ENCODE measurements around the gene CD247. TPM values are rescaled to one million over a fixed set of nuclear protein-coding genes. Genes with fewer than 3 reads are reported as not detected.
A peak's percentile ranks its signal among the peaks of the same experiment; 100 is the strongest.

CD247 gene
- total and polyA plus RNA-seq, 4 donors = 0.44 to 1.3 (median 1.0) TPM

GRCh38 chr1:167426716-167427115 is 91.6 kb downstream of the CD247 start:
- Histone ChIP-seq H3K4me3 (ENCODE audit: low read depth, low read length) (no peak overlapping the region), H3K4me1 (ENCODE audit: control insufficient read depth, insufficient read depth, low read length) (peaks cover 30% of the 10 kb centered on the region), H3K27ac (ENCODE audit: low read depth, low read length) (no peak overlapping the region), H3K9me3 (ENCODE audit: control insufficient read depth, insufficient read depth, low read length) (no peaks in the 10 kb centered on the region), H3K36me3 (ENCODE audit: control insufficient read depth, insufficient read depth, low read length) (peaks cover 6% of the 10 kb centered on the region), H3K27me3 (ENCODE audit: control insufficient read depth, insufficient read depth, low read length) (no peaks in the 10 kb centered on the region)
- 87% methylated on average over 3 of the region's 4 CpGs for WGBS (ENCODE audit: insufficient coverage)
- no peak for DNase-seq (ENCODE audit: low read depth in 4 of 6, low spot score in 6 of 6)

DNA sequence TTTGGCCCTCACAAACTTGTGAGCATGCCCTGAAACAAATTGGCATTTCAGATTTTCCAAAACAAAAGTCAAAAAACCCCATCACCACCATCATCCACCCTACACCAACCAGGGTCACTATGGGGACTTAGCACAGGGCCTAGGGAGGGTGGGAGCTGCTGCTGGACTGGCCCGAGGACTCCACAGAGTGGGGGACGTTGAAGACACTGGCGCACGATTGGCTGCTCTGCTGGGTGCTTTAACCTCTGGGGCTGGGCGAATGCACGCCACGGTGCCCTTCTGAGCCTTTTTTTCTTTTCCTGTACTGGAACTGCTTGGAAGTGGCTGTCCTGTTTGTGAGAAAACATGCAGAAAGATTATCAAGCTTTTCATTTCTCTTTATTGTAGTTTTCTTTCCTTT is 92.8 kb downstream of the CD247 start:
- 68% methylated on average over 6 of the region's 7 CpGs for WGBS (ENCODE audit: insufficient coverage)
- H3K27ac ChIP-seq (ENCODE audit: low read depth, low read length) = no peak overlapping the region

DNA sequence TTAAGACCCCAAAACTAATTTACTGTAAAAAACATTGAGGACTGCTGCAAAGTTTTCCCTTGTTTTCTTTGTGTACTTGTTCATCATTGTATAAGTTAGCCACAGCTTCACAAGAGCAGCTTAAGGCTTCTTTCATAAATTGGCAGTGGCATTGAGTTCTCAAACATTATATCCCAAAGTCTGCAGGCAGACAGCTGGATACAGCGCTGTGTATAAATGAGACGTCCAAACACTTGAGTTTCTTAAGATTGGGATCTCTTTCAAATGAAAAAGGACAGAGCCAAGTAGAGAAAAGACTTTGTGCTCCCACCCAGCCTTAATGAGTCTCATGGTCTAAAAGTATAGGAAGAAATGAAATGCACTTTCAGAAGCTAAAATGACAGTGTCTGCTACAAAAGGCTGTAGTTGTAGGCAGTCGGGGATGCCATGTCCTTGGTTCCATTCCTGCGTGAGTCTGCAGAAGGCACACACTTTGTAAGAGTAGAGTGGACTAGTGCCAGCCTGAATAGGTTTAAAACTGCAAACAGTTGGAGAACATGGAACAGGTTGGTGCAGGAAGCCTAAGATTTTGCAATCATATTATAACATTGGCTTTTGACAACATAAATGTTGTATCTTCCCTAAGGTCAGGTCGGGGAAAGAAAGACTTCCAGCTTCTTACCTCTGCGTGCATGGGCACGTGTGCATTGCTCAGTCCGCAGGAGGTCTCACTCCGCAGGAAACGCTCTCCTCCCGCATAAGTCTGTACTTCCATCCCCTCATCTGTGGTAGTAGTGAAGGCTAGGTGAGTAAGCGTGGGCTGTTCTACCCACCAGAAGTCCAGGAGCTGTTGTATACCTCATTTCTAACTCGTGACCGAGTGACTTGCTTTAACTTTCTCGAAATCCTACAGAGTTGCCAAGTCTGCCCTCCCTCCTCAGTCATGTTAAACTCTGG is 94.4 kb downstream of the CD247 start:
- no peak overlapping the region for H3K4me3 ChIP-seq (ENCODE audit: low read depth, low read length)
- WGBS (ENCODE audit: insufficient coverage) = 81% methylated on average over 6 of the region's 15 CpGs
- H3K27me3 ChIP-seq (ENCODE audit: control insufficient read depth, insufficient read depth, low read length) = no peaks in the 10 kb centered on the region
- peaks cover 8% of the 10 kb centered on the region for H3K36me3 ChIP-seq (ENCODE audit: control insufficient read depth, insufficient read depth, low read length)
- H3K9me3 ChIP-seq (ENCODE audit: control insufficient read depth, insufficient read depth, low read length) = no peaks in the 10 kb centered on the region
- DNase-seq (ENCODE audit: low read depth in 4 of 6, low spot score in 6 of 6) = no peak
- no peak overlapping the region for H3K27ac ChIP-seq (ENCODE audit: low read depth, low read length)
- peaks cover 10% of the 10 kb centered on the region for H3K4me1 ChIP-seq (ENCODE audit: control insufficient read depth, insufficient read depth, low read length)

More for the DNA sequence above, 92.8 kb downstream of the CD247 start:
- H3K4me1 ChIP-seq (ENCODE audit: control insufficient read depth, insufficient read depth, low read length) = peaks cover 18% of the 10 kb centered on the region
- peaks cover 8% of the 10 kb centered on the region for H3K36me3 ChIP-seq (ENCODE audit: control insufficient read depth, insufficient read depth, low read length)
- H3K9me3 ChIP-seq (ENCODE audit: control insufficient read depth, insufficient read depth, low read length) = no peaks in the 10 kb centered on the region
- H3K4me3 ChIP-seq (ENCODE audit: low read depth, low read length) = no peak overlapping the region
- DNase-seq (ENCODE audit: low read depth in 4 of 6, low spot score in 6 of 6) = no peak
- H3K27me3 ChIP-seq (ENCODE audit: control insufficient read depth, insufficient read depth, low read length) = no peaks in the 10 kb centered on the region

GRCh38 chr1:167420510-167420909 is 97.8 kb downstream of the CD247 start:
- H3K27me3 ChIP-seq (ENCODE audit: control insufficient read depth, insufficient read depth, low read length) = no peaks in the 10 kb centered on the region
- no peak overlapping the region for H3K4me3 ChIP-seq (ENCODE audit: low read depth, low read length)
- H3K36me3 ChIP-seq (ENCODE audit: control insufficient read depth, insufficient read depth, low read length) = peaks cover 12% of the 10 kb centered on the region
- H3K9me3 ChIP-seq (ENCODE audit: control insufficient read depth, insufficient read depth, low read length) = no peaks in the 10 kb centered on the region
- DNase-seq (ENCODE audit: low read depth in 4 of 6, low spot score in 6 of 6) = no peak
- no peaks in the 10 kb centered on the region for H3K4me1 ChIP-seq (ENCODE audit: control insufficient read depth, insufficient read depth, low read length)
- WGBS (ENCODE audit: insufficient coverage) = no CpG with 5 or more reads among the region's 3 CpGs
- no peak overlapping the region for H3K27ac ChIP-seq (ENCODE audit: low read depth, low read length)

- no peak overlapping the region for H3K4me3 ChIP-seq (ENCODE audit: low read depth, low read length)
- no peaks in the 10 kb centered on the region for H3K27me3 ChIP-seq (ENCODE audit: control insufficient read depth, insufficient read depth, low read length)
- DNase-seq (ENCODE audit: low read depth in 4 of 6, low spot score in 6 of 6) = no peak
- H3K9me3 ChIP-seq (ENCODE audit: control insufficient read depth, insufficient read depth, low read length) = no peaks in the 10 kb centered on the region
- H3K36me3 ChIP-seq (ENCODE audit: control insufficient read depth, insufficient read depth, low read length) = peaks cover 10% of the 10 kb centered on the region
- no peak overlapping the region for H3K27ac ChIP-seq (ENCODE audit: low read depth, low read length)
- no peaks in the 10 kb centered on the region for H3K4me1 ChIP-seq (ENCODE audit: control insufficient read depth, insufficient read depth, low read length)
Measured at GRCh38 chr1:167419245-167419644, 99.1 kb downstream of the CD247 start.

DNA sequence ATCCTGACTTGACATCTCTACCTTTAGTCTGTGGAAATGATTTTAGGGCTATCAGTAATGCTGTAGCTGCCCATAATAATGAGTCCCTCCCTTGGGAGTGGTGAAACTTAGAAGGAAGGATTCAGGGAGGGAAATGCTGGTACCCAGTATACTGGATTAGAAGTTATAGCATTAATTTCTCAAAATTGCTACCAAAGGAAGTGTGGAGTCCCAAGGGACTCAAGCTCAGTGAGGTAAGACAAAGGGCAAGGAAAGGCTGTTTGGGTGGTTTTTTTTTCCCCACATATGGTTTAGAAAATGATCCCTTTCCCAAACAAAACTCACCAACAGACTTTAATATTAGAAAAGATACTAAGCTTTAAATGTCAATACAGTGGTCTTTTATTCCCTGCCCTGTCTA is 99.9 kb downstream of the CD247 start:
- H3K4me1 ChIP-seq (ENCODE audit: control insufficient read depth, insufficient read depth, low read length) = no peaks in the 10 kb centered on the region
- peaks cover 10% of the 10 kb centered on the region for H3K36me3 ChIP-seq (ENCODE audit: control insufficient read depth, insufficient read depth, low read length)
- no peak overlapping the region for H3K4me3 ChIP-seq (ENCODE audit: low read depth, low read length)
- H3K27ac ChIP-seq (ENCODE audit: low read depth, low read length) = no peak overlapping the region
- no peak for DNase-seq (ENCODE audit: low read depth in 4 of 6, low spot score in 6 of 6)
- H3K27me3 ChIP-seq (ENCODE audit: control insufficient read depth, insufficient read depth, low read length) = no peaks in the 10 kb centered on the region
- no peaks in the 10 kb centered on the region for H3K9me3 ChIP-seq (ENCODE audit: control insufficient read depth, insufficient read depth, low read length)

- Histone ChIP-seq H3K27ac (ENCODE audit: low read depth, low read length) (no peak overlapping the region), H3K4me1 (ENCODE audit: control insufficient read depth, insufficient read depth, low read length) (no peaks in the 10 kb centered on the region), H3K4me3 (ENCODE audit: low read depth, low read length) (no peak overlapping the region), H3K36me3 (ENCODE audit: control insufficient read depth, insufficient read depth, low read length) (peaks cover 20% of the 10 kb centered on the region), H3K27me3 (ENCODE audit: control insufficient read depth, insufficient read depth, low read length) (no peaks in the 10 kb centered on the region), H3K9me3 (ENCODE audit: control insufficient read depth, insufficient read depth, low read length) (no peaks in the 10 kb centered on the region)
- no CpG with 5 or more reads among the region's 1 CpG for WGBS (ENCODE audit: insufficient coverage)
- DNase-seq (ENCODE audit: low read depth in 4 of 6, low spot score in 6 of 6) = no peak
Measured at GRCh38 chr1:167416506-167416905, 101.8 kb downstream of the CD247 start.

DNA sequence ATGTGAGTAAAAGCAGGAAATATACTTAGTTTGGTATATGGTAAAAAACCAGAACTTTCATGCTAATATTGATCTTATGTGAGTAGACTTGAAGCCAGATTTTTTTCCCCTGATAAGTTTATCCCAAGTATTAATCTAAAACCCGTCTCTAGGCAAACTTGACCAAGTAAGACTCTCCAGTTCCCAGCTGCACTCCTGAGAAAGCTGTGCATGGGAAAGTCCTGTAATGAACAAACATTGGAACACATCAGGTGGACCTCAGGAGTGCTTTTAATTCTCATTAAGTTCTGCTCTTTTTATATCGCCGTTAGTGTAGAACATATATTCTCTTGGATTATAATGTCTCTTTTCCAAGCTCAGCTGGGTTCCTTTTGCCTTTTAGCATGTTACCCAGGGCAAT is 105.0 kb downstream of the CD247 start:
- DNase-seq (ENCODE audit: low read depth in 4 of 6, low spot score in 6 of 6) = no peak
- Histone ChIP-seq H3K4me1 (ENCODE audit: control insufficient read depth, insufficient read depth, low read length) (no peaks in the 10 kb centered on the region), H3K36me3 (ENCODE audit: control insufficient read depth, insufficient read depth, low read length) (peaks cover 17% of the 10 kb centered on the region)

GRCh38 chr1:167412920-167413319 is 105.4 kb downstream of the CD247 start:
- Histone ChIP-seq H3K9me3 (ENCODE audit: control insufficient read depth, insufficient read depth, low read length) (no peaks in the 10 kb centered on the region), H3K4me3 (ENCODE audit: low read depth, low read length) (no peak overlapping the region), H3K4me1 (ENCODE audit: control insufficient read depth, insufficient read depth, low read length) (no peaks in the 10 kb centered on the region), H3K36me3 (ENCODE audit: control insufficient read depth, insufficient read depth, low read length) (peaks cover 17% of the 10 kb centered on the region), H3K27ac (ENCODE audit: low read depth, low read length) (no peak overlapping the region), H3K27me3 (ENCODE audit: control insufficient read depth, insufficient read depth, low read length) (no peaks in the 10 kb centered on the region)
- DNase-seq (ENCODE audit: low read depth in 4 of 6, low spot score in 6 of 6) = no peak
- 86% methylated on average over 4 of the region's 5 CpGs for WGBS (ENCODE audit: insufficient coverage)

More for the DNA sequence above, 105.0 kb downstream of the CD247 start:
- Histone ChIP-seq H3K27me3 (ENCODE audit: control insufficient read depth, insufficient read depth, low read length) (no peaks in the 10 kb centered on the region), H3K27ac (ENCODE audit: low read depth, low read length) (no peak overlapping the region), H3K9me3 (ENCODE audit: control insufficient read depth, insufficient read depth, low read length) (no peaks in the 10 kb centered on the region), H3K4me3 (ENCODE audit: low read depth, low read length) (no peak overlapping the region)
- WGBS (ENCODE audit: insufficient coverage) = 89% methylated on average over 1 of the region's 3 CpGs

DNA sequence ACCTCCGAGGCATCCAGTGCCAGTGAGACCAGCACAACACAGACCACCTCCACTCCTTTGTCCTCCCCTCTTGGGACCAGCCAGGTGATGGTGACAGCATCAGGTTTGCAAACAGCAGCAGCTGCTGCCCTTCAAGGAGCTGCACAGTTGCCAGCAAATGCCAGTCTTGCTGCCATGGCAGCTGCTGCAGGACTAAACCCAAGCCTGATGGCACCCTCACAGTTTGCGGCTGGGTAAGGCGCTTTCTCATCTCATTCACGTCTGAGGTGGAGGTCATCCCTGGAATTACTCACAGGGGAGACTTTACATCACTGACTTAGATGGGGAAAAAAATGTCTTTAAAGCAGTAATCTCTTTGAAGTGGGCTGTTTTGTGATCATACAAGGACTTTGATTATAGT is 106.3 kb downstream of the CD247 start:
- H3K36me3 ChIP-seq (ENCODE audit: control insufficient read depth, insufficient read depth, low read length) = peaks cover 17% of the 10 kb centered on the region

More for the DNA sequence above, 106.3 kb downstream of the CD247 start:
- WGBS (ENCODE audit: insufficient coverage) = 60% methylated on average over 2 of the region's 4 CpGs
- no peaks in the 10 kb centered on the region for H3K4me1 ChIP-seq (ENCODE audit: control insufficient read depth, insufficient read depth, low read length)
- H3K27ac ChIP-seq (ENCODE audit: low read depth, low read length) = no peak overlapping the region
- no peaks in the 10 kb centered on the region for H3K27me3 ChIP-seq (ENCODE audit: control insufficient read depth, insufficient read depth, low read length)
- no peaks in the 10 kb centered on the region for H3K9me3 ChIP-seq (ENCODE audit: control insufficient read depth, insufficient read depth, low read length)
- H3K4me3 ChIP-seq (ENCODE audit: low read depth, low read length) = no peak overlapping the region
- peak in 1 of 6 donors; percentile 43 for DNase-seq (ENCODE audit: low read depth in 4 of 6, low spot score in 6 of 6)

Data from spinal cord (tissue), 10 donors.